Uterus (tissue), 4 donors: ENCODE measurements around the gene UGT1A7. TPM values are rescaled to one million over a fixed set of nuclear protein-coding genes. Genes with fewer than 3 reads are reported as not detected.

Experiments
- DNase-seq, 2 donors: peaks; one replicate each; pipeline ENCODE4 v3.0.0-alpha.2; 2019 to 2020
- H3K27ac ChIP-seq, 2 donors: fragments of 200-600 bp; sonication (generic); 1 replicate in 1 of 2; 2 replicates in 1 of 2; pipeline ENCODE4 v1.5.1; 2016 to 2018
- H3K27me3 ChIP-seq, 2 donors: fragments of 200-600 bp; sonication (generic); one replicate each; pipeline ENCODE4 v1.5.1; 2018 to 2019; ENCODE audit warnings: control low read depth in 1 of 2
- H3K36me3 ChIP-seq, 2 donors: fragments of 200-600 bp; sonication (generic); one replicate each; pipeline ENCODE4 v1.5.1; 2019; ENCODE audit warnings: control low read depth in 1 of 2
- H3K4me1 ChIP-seq, 2 donors: fragments of 200-600 bp; sonication (generic); one replicate each; pipeline ENCODE4 v1.5.1; 2018 to 2019; ENCODE audit warnings: control low read depth in 1 of 2
- H3K4me3 ChIP-seq, 2 donors: fragments of 200-600 bp; sonication (generic); 1 replicate in 1 of 2; 2 replicates in 1 of 2; pipeline ENCODE4 v1.5.1; 2018 to 2019; ENCODE audit warnings: mild to moderate bottlenecking in 1 of 2
- H3K9me3 ChIP-seq, 2 donors: fragments of 200-600 bp; sonication (generic); one replicate each; pipeline ENCODE4 v1.5.1; 2019; ENCODE audit warnings: control low read depth in 1 of 2
- POLR2A ChIP-seq, 2 donors: fragments of 450-650 bp; IDR thresholded peaks; one replicate each; pipeline ENCODE4 v1.6.1; 2016; ENCODE audit warnings: antibody characterized with exemption in 2 of 2, mild to moderate bottlenecking in 1 of 2, moderate library complexity in 1 of 2
- intact Hi-C: fragments of 100-400 bp; cut with DNase I; formaldehyde crosslinking; loops from one replicate; pipeline ENCODE4 v1.15.1; 2023; ENCODE audit warnings: low total_unique reads
- total RNA-seq, 4 donors: library from RNA; depleted of rRNA in 3 of 4; stranded (reverse); fragments of >200 nt in 3 of 4; gene quantifications; one replicate each; pipeline versions ENCODE4 v1.1.0 to v1.2.4, GENCODE V29; 2014 to 2023
- TF ChIP-seq, protein P1 (sequence below), 4 experiments: fragments of 200-600 bp in 2 of 4; fragments of 450-650 bp in 2 of 4; sonication (generic) in 2 of 4; IDR thresholded peaks; one replicate each; pipeline ENCODE4 v1.5.1; 2016 to 2019; ENCODE audit warnings: antibody characterized with exemption in 4 of 4, mild to moderate bottlenecking in 2 of 4, moderate library complexity in 1 of 4
- donor health status: DM: yes; HTN: yes; CAD: no.

The UGT1A7 gene
- total RNA-seq, 4 donors from 2014 or later: 0.29 TPM; not detected in 3

GRCh38 chr2:233817361-233817911, 135.7 kb downstream of the UGT1A7 start:
- H3K27ac ChIP-seq: no peak overlapping the region
- H3K36me3 ChIP-seq: no peaks in the 10 kb centered on the region
- H3K4me1 ChIP-seq: no peaks in the 10 kb centered on the region
- no peak for DNase-seq
- intact Hi-C loops: no loop called here
- TF ChIP-seq, protein P1, sequence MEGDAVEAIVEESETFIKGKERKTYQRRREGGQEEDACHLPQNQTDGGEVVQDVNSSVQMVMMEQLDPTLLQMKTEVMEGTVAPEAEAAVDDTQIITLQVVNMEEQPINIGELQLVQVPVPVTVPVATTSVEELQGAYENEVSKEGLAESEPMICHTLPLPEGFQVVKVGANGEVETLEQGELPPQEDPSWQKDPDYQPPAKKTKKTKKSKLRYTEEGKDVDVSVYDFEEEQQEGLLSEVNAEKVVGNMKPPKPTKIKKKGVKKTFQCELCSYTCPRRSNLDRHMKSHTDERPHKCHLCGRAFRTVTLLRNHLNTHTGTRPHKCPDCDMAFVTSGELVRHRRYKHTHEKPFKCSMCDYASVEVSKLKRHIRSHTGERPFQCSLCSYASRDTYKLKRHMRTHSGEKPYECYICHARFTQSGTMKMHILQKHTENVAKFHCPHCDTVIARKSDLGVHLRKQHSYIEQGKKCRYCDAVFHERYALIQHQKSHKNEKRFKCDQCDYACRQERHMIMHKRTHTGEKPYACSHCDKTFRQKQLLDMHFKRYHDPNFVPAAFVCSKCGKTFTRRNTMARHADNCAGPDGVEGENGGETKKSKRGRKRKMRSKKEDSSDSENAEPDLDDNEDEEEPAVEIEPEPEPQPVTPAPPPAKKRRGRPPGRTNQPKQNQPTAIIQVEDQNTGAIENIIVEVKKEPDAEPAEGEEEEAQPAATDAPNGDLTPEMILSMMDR (IDR thresholded peaks at IDR 0.05): no peak
- TF ChIP-seq POLR2A (IDR thresholded peaks at IDR 0.05): no peak
- no peaks in the 10 kb centered on the region for H3K27me3 ChIP-seq
- no peaks in the 10 kb centered on the region for H3K9me3 ChIP-seq
- no peak overlapping the region for H3K4me3 ChIP-seq

GRCh38 chr2:233817995-233818638, 136.4 kb downstream of the UGT1A7 start:
- H3K4me1 ChIP-seq: no peaks in the 10 kb centered on the region
- H3K27me3 ChIP-seq: no peaks in the 10 kb centered on the region
- H3K36me3 ChIP-seq: no peaks in the 10 kb centered on the region
- no peak for DNase-seq
- H3K9me3 ChIP-seq: no peaks in the 10 kb centered on the region
- H3K4me3 ChIP-seq: no peak overlapping the region
- intact Hi-C loops: no loop called here
- H3K27ac ChIP-seq: no peak overlapping the region
- TF ChIP-seq, protein P1 (IDR thresholded peaks at IDR 0.05): no peak
- no peak for TF ChIP-seq POLR2A (IDR thresholded peaks at IDR 0.05)

- H3K27me3 ChIP-seq: no peaks in the 10 kb centered on the region
- H3K9me3 ChIP-seq: no peaks in the 10 kb centered on the region
- H3K36me3 ChIP-seq: no peaks in the 10 kb centered on the region
- no peak for DNase-seq
- no peak for TF ChIP-seq POLR2A (IDR thresholded peaks at IDR 0.05)
- TF ChIP-seq, protein P1 (IDR thresholded peaks at IDR 0.05): no peak
- H3K4me1 ChIP-seq: no peaks in the 10 kb centered on the region
- H3K27ac ChIP-seq: no peak overlapping the region
- intact Hi-C loops: no loop called here
- H3K4me3 ChIP-seq: no peak overlapping the region
Observed at GRCh38 chr2:233818639-233819621, 137.2 kb downstream of the UGT1A7 start.

DNA sequence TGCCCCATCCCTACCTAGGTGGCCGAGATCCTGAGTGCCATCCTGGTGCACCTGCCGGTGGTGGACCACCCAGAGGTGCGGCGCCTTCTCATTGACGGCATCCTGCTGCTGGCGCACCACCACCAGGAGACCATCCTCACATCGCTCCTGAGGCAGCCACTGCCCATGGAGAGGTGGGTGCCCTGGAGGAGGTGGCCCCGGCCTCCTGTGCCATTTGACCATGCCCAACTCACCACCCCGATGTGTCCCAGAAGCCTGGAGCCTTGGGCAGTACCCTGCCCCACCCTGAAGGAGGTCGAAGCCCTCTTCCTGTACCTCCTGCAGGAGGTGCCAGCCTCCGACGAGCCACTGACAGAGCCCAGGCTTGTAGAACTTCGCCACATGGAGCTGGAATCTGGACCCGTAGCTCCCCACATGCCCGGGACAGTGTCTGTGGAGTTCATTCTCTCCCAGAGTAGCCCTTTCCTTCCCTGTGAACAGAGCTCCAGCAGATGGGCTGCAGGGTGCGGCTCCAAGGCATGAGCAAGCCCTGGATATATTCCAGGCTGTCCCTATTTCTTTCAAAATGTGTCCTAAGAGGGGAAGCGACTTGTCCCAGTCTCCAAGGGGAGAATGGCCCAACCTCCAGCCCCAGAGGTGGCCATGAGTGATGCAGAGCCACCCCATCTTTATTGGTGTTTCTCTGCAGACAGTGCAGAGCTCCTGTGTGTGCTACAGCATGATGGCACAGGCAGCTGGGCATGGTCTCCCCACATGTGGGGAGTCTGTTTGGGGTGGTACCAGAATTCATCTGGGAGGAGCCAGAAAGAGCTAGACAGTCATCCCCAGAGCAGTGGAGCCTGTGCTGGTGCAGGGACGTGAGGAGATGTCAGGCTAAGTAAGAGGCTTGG, 138.4 kb downstream of the UGT1A7 start:
- Histone ChIP-seq H3K4me3 (no peak overlapping the region), H3K36me3 (no peaks in the 10 kb centered on the region), H3K27ac (no peak overlapping the region), H3K27me3 (no peaks in the 10 kb centered on the region), H3K4me1 (no peaks in the 10 kb centered on the region), H3K9me3 (no peaks in the 10 kb centered on the region)
- no peak for DNase-seq
- intact Hi-C loops: no loop called here
- TF ChIP-seq, protein P1 (IDR thresholded peaks at IDR 0.05): no peak
- no peak for TF ChIP-seq POLR2A (IDR thresholded peaks at IDR 0.05)
